Duodenal mucosa (tissue), 2 donors: Measurements from ENCODE around the gene NDUFA3.
"Not testable (repeated sequence)": the region's sequence is repeated elsewhere in the genome, so short reads cannot be mapped to it uniquely, and the experiment has no call there.

Experiments used
- H3K27ac ChIP-seq: one replicate; pipeline ENCODE4 v1.7.0; 2013; ENCODE audit warnings: low read depth, low read length
- H3K27me3 ChIP-seq, 2 donors: one replicate each; pipeline ENCODE4 v1.7.0; 2013; ENCODE audit warnings: low read length in 2 of 2, control low read depth in 1 of 2; ENCODE audit not compliant: insufficient read depth in 2 of 2, control insufficient read depth in 1 of 2
- H3K36me3 ChIP-seq, 2 donors: one replicate each; pipeline ENCODE4 v1.7.0; 2013; ENCODE audit warnings: low read length in 2 of 2, control low read depth in 1 of 2; ENCODE audit not compliant: insufficient read depth in 2 of 2, control insufficient read depth in 1 of 2
- H3K4me1 ChIP-seq, 2 donors: one replicate each; pipeline ENCODE4 v1.7.0; 2013; ENCODE audit warnings: low read length in 2 of 2, control low read depth in 1 of 2; ENCODE audit not compliant: insufficient read depth in 2 of 2, control insufficient read depth in 1 of 2
- H3K4me3 ChIP-seq, 2 donors: one replicate each; pipeline ENCODE4 v1.7.0; 2013; ENCODE audit warnings: low read length in 2 of 2, low read depth in 1 of 2
- H3K9ac ChIP-seq, 2 donors: one replicate each; pipeline ENCODE4 v1.7.0; 2013; ENCODE audit warnings: low read length in 2 of 2, low read depth in 1 of 2
- H3K9me3 ChIP-seq, 2 donors: one replicate each; pipeline ENCODE4 v1.7.0; 2013; ENCODE audit warnings: low read length in 2 of 2, control low read depth in 1 of 2; ENCODE audit not compliant: control insufficient read depth in 1 of 2

Gene NDUFA3

GRCh38 chr19:54095136-54095858 lies 7.4 kb upstream of the NDUFA3 start:
- no peak overlapping the region for H3K27ac ChIP-seq
- peaks cover 0 to 5% of the 10 kb centered on the region in 2 donors for H3K4me1 ChIP-seq
- H3K4me3 ChIP-seq = peak overlapping the region in 1 of 2 donors; percentile 45
- no peak overlapping the region for H3K9ac ChIP-seq
- peaks cover 0 to 3% of the 10 kb centered on the region in 2 donors for H3K27me3 ChIP-seq
- H3K36me3 ChIP-seq = no peaks in the 10 kb centered on the region
- no peaks in the 10 kb centered on the region for H3K9me3 ChIP-seq

GRCh38 chr19:54095859-54096616 lies 6.6 kb upstream of the NDUFA3 start:
- peak overlapping the region in 1 of 2 donors; percentile 23 for H3K9ac ChIP-seq
- H3K9me3 ChIP-seq, H3K4me1 ChIP-seq, H3K27ac ChIP-seq, H3K27me3 ChIP-seq, H3K36me3 ChIP-seq: not testable (repeated sequence)
- H3K4me3 ChIP-seq = peak overlapping the region; percentile 45 to 47

GRCh38 chr19:54096617-54097106 lies 6.0 kb upstream of the NDUFA3 start:
- Histone ChIP-seq H3K36me3 (no peaks in the 10 kb centered on the region), H3K27ac (no peak overlapping the region), H3K4me1 (peaks cover 0 to 5% of the 10 kb centered on the region in 2 donors), H3K4me3 (peak overlapping the region; percentile 43 to 58), H3K9ac (peak overlapping the region in 1 of 2 donors; percentile 23), H3K27me3 (peaks cover 0 to 3% of the 10 kb centered on the region in 2 donors), H3K9me3 (no peaks in the 10 kb centered on the region)

- peaks cover 0 to 3% of the 10 kb centered on the region in 2 donors for H3K27me3 ChIP-seq
- H3K9ac ChIP-seq = no peak overlapping the region
- H3K4me1 ChIP-seq = peaks cover 4 to 13% of the 10 kb centered on the region in 2 donors
- H3K36me3 ChIP-seq = no peaks in the 10 kb centered on the region
- H3K4me3 ChIP-seq = no peak overlapping the region
- no peak overlapping the region for H3K27ac ChIP-seq
- no peaks in the 10 kb centered on the region for H3K9me3 ChIP-seq
Measured at GRCh38 chr19:54099190-54099902, 3.3 kb upstream of the NDUFA3 start.

GRCh38 chr19:54099903-54100255 lies 2.8 kb upstream of the NDUFA3 start:
- H3K9me3 ChIP-seq, H3K4me3 ChIP-seq, H3K9ac ChIP-seq, H3K36me3 ChIP-seq, H3K27ac ChIP-seq, H3K27me3 ChIP-seq: not testable (repeated sequence)
- peaks cover 4 to 13% of the 10 kb centered on the region in 2 donors for H3K4me1 ChIP-seq

GRCh38 chr19:54100561-54100960 lies 2.1 kb upstream of the NDUFA3 start, which contains the start of gene OSCAR:
Gene OSCAR (minus strand): TSS chr19:54100803. CDS start chr19:54100792, 11 bp downstream.
- Histone ChIP-seq H3K27me3 (peaks cover 0 to 2% of the 10 kb centered on the region in 2 donors), H3K36me3 (peaks cover 2% of the 10 kb centered on the region in 2 donors), H3K4me1 (peaks cover 4 to 11% of the 10 kb centered on the region in 2 donors), H3K9ac (no peak within 1 kb of the TSS), H3K4me3 (no peak within 1 kb of the TSS), H3K9me3 (no peaks in the 10 kb centered on the region), H3K27ac (no peak within 1 kb of the TSS)

GRCh38 chr19:54104998-54105715 lies 2.5 kb downstream of the NDUFA3 start:
- Histone ChIP-seq H3K9me3 (no peaks in the 10 kb centered on the region), H3K36me3 (peaks cover 17 to 45% of the 10 kb centered on the region in 2 donors), H3K4me1 (peaks cover 4 to 8% of the 10 kb centered on the region in 2 donors), H3K27ac (no peak overlapping the region), H3K9ac (no peak overlapping the region), H3K27me3 (no peaks in the 10 kb centered on the region), H3K4me3 (no peak overlapping the region)

GRCh38 chr19:54105796-54106195 lies 3.1 kb downstream of the NDUFA3 start:
- Histone ChIP-seq H3K27ac (no peak overlapping the region), H3K4me1 (peaks cover 4 to 8% of the 10 kb centered on the region in 2 donors), H3K27me3 (no peaks in the 10 kb centered on the region), H3K9me3 (no peaks in the 10 kb centered on the region), H3K4me3 (no peak overlapping the region), H3K9ac (no peak overlapping the region), H3K36me3 (peaks cover 17 to 51% of the 10 kb centered on the region in 2 donors)

- peaks cover 17 to 54% of the 10 kb centered on the region in 2 donors for H3K36me3 ChIP-seq
- no peaks in the 10 kb centered on the region for H3K27me3 ChIP-seq
- no peak overlapping the region for H3K27ac ChIP-seq
- no peak overlapping the region for H3K9ac ChIP-seq
- no peak overlapping the region for H3K4me3 ChIP-seq
- peaks cover 4 to 8% of the 10 kb centered on the region in 2 donors for H3K4me1 ChIP-seq
- H3K9me3 ChIP-seq = no peaks in the 10 kb centered on the region
Measured at GRCh38 chr19:54106716-54107115, 4.1 kb downstream of the NDUFA3 start.
